ENCODE measurements around the gene IGSF22.

- TF ChIP-seq EZH2 (IDR thresholded peaks at IDR 0.05) (no peak), POLR2AphosphoS5 (IDR thresholded peaks at IDR 0.05; ENCODE audit: borderline replicate concordance, low read depth, low read length) (no peak), FOXP2 (optimal IDR thresholded peaks at IDR 0.05; ENCODE audit: control extremely low read depth, extremely low read length, insufficient read depth) (no peak)
Measured at GRCh38 chr11:18768978-18769377, 43.0 kb upstream of the IGSF22 start.
